KOPT-K1 (cell line): ENCODE results near the gene MT1X.
"Not testable (repeated sequence)": the region's sequence is repeated elsewhere in the genome, so short reads cannot be mapped to it uniquely, and the experiment has no call there.

Source experiments
- H3K27ac ChIP-seq: fragments of 200-600 bp; sonication (generic); 2 replicates; pipeline ENCODE4 v1.5.1; 2016; ENCODE audit warnings: antibody characterized with exemption, mild to moderate bottlenecking, low read depth, low read length; ENCODE audit not compliant: poor library complexity, severe bottlenecking
- H3K36me3 ChIP-seq: fragments of 200-600 bp; sonication (generic); 2 replicates; pipeline ENCODE4 v1.5.1; 2017; ENCODE audit warnings: antibody characterized with exemption, mild to moderate bottlenecking, low read length, moderate library complexity; ENCODE audit not compliant: insufficient read depth
- H3K9me3 ChIP-seq: fragments of 200-600 bp; sonication (generic); 2 replicates; pipeline ENCODE4 v1.5.1; 2017; ENCODE audit warnings: antibody characterized with exemption, low read length, mild to moderate bottlenecking; ENCODE audit not compliant: insufficient read depth, poor library complexity, severe bottlenecking

MT1X gene

DNA sequence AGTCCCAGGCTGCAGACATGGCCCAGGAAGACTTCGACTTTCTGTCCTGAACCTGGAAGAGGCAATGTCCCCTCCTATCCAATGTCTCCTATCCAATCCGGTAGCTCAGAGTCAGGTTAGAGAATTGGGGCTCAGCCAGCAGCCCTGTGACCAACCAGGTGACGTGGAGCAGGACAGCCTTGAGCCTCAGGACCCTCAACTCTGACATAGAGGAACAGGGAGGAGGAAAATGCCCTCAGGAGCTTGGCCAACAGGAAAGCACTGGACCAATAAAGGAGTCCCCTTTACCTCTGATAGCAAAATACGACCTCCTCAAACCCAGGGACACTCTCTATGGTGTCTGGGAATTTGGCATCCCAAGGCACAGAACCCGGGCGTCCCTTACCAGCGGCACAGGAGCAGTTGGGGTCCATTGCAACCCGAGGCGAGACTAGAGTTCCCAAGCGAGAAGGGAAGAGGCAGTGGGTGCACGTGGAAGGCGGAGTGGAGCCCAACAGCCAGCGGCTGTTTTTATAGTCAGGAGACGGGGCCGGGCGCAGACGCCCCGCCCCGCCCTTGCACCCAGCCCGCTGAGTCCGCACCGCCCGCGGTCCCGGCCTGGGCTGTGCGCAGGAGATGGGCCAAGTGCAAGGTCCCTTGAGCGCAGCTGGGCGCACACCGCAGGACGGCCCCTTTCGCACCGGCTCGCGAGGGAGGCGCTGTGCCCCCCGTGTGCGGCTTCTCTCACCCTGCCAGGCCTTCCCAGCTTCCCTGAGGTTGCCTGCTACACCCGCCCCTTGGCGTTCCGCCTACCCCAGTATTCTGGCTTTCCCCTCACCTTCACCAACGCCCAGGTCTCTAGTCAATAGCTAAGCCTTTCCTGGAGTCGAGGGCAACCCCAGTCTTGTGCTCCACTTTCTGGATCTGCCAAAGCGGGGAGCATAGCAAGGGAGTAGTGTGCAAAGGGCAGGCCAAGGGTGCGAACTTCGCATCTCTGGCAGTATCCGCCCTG lies 14.4 kb upstream of the MT1X start, which contains the start of gene MT1G:
Gene MT1G, minus strand, starts transcription at position 485 of the 991 bp plus-strand sequence. Its CDS starts 72 bp downstream, at position 413.
- H3K27ac ChIP-seq: no peak within 1 kb of the TSS
- no peaks in the 10 kb centered on the region for H3K9me3 ChIP-seq

DNA sequence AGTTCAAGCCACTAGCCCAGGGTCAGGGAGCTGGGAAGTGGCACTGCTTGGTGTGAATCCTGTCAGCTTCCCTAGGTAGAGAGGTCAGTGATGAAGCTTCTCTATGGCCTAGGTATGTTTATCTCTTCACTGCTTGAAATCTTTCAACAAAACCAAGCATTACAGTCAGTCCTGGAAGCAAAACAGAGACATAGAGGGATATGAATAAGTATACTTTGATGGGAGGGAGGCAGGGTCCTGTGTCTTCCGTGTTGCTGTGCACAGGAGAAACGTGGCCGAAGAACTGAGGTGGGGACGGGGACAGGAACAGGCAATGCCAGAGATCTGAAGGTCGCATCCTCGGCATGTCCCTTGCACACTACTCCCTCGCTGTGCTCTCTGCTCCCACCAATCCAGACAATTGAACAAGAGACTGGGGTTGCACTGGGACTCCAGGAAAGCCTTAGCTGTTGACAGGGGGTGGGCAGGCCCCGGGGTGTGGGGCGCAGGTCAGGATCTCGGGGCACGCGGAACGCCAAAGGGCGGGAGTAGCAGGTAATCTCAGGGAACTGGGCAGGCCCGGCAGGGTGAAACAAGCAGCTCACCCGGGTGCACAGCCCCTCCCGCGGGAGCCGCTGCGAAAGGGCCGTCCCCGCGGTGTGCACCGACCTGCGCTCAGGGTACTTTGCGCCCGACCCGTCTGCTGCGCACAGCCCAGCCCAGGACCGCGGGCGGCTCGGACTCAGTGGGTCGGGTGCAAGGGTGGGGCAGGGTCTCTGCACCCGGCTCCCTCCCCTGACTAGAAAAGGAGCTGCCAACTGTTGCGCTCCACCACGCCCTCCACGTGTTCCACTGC lies 13.0 kb upstream of the MT1X start, which contains the start of gene MT1H:
Gene MT1H, plus strand, starts transcription at position 810 of the 835 bp plus-strand sequence. CDS start 71 bp downstream, outside the sequence.
- Histone ChIP-seq H3K36me3 (no peaks in the 10 kb centered on the region), H3K27ac (no peak within 1 kb of the TSS), H3K9me3 (no peaks in the 10 kb centered on the region)

More for the DNA sequence above, 14.4 kb upstream of the MT1X start, which contains the start of gene MT1G:
- no peaks in the 10 kb centered on the region for H3K36me3 ChIP-seq

DNA sequence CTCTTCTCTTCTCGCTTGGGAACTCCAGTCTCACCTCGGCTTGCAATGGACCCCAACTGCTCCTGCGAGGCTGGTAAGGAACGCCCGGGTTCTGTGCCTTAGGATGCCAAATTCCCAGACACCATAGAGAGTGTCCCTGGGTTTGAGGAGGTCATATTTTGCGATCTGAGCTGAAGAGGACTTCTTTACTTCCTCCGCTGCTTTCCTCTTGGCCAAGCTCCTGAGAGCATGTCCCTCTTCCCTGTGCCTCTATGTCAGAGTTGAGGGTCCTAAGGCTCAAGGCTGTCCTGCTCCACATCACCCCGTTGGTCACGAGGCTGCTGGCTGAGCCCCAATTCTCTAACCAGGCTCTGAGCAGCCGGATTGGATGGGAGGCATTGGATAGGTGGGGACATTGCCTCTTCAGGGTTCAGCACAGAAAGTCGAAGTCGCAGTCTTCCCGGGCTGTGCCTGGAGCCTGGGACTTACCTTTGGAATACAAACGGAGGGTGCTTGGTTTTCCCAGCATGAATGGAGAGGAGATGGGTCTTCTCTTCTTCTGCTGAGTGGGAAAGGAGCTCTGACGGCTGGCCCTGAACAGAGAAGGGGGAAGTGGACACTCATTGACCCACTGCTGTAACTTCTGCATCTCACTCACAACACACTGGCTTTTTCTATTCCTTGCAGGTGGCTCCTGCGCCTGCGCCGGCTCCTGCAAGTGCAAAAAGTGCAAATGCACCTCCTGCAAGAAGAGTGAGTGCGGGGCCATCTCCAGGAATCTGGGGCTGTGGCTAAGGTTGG lies 12.2 kb upstream of the MT1X start:
- Histone ChIP-seq H3K36me3 (no peaks in the 10 kb centered on the region), H3K9me3 (no peaks in the 10 kb centered on the region), H3K27ac (no peak overlapping the region)

DNA sequence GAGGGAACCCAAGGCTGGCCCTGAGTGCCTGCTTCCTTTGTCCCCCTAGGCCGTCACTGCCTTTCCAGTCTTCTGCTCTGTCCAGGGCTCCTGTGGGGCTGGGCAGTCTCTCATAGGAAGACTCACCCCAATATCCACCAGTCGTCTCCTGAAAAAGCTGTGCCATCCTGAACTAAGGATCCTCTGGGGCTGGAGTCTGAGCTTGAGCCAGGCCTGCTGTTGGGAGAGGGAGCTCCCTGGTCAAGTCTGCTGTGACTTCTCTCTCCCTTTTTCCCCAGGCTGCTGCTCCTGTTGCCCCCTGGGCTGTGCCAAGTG lies 11.7 kb upstream of the MT1X start:
- Histone ChIP-seq H3K36me3 (no peaks in the 10 kb centered on the region), H3K27ac (no peak overlapping the region), H3K9me3 (no peaks in the 10 kb centered on the region)

DNA sequence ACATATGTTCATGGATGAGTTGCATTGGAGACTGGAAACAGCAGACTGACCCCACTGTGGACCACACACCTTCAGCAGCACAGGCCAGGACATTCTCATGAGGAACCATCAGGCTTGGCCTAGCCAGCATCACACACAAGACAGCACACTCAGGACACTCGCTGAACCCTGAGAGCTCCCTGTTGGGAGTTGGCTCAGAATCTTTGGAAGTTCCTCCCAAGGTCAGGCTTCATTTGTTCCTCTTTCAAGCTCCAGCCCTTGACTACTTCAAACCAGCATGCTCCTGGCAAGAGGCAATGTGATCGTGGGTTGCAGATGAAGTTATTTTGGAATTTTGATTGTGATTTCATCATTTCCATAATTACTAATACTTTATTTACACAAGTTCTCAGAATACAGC lies 10.6 kb upstream of the MT1X start:
- not testable (repeated sequence) for H3K36me3 ChIP-seq, H3K27ac ChIP-seq

DNA sequence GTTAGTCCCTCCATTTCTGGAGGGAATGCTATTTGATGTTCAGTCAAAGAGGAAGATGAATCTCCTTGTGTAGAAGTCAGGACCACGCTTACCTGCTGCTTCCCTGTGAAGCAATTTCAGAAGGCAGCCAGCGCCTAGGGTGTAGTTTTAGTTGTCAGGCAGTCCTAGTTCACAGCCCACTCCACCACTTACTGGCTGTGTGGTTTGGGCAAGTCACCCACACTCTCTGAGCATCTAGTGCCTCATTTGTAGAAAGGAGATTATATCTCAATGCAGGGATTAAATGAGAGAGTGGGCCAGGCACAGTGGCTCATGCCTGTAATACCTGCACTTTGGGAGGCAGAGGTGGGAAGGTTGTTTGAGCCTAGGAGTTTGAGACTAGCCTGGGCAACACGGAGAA lies 10.1 kb upstream of the MT1X start:
- not testable (repeated sequence) for H3K36me3 ChIP-seq, H3K9me3 ChIP-seq, H3K27ac ChIP-seq

More for the DNA sequence above, 10.6 kb upstream of the MT1X start:
- not testable (repeated sequence) for H3K9me3 ChIP-seq

DNA sequence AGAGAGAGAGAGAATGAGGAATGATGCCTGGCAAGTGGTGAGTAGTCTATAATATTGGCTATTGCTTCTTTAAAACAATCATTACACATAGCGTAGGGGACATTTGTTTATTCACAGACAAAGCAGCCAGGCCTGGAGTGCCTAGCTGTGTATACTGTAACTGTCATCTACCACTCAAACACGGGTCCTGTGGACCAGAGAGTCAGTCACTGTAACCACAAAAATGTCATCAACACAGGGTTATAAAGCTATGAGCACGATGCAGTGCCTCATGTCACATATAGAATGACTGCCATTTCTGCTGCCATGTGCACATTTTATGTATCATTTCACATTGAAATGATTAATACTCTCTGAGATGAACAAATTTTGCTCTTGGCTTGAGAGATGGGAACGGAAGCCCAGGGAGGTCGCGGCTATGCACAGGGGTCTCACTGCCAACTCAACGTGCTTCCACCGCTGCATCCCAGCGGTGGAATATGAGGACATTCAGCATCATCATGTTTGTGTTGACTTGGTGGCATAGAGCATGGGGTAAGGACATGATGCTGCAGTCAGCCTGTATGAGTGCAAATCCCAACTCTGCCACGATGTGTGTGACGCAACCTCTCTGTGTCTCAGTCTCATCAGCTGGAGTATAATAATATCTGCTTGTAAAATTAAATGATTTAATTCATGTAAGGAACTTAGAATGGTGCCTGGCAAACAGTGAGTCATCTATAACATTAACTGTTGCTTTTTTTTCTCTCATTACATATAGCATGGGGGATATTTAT lies 9.3 kb upstream of the MT1X start:
- Histone ChIP-seq H3K9me3 (no peaks in the 10 kb centered on the region), H3K36me3 (no peaks in the 10 kb centered on the region), H3K27ac (no peak overlapping the region)

DNA sequence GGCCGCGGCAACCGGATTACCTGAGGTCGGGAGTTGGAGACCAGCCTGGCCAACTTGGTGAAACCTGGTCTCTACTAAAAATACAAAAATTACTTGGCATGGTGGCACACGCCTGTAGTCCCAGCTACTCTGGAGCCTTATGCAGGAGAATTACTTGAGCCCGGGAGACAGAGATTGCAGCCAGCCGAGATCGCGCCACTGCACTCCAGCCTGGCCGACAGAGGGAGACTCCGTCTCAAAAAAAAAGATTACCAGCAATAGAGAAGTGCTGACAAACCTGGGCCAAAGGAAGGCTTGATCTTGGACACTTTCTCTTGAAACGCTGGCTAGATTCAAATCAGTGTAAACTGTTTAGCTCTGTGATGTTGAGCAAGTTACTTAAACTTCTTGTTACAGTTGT lies 8.3 kb upstream of the MT1X start:
- H3K27ac ChIP-seq: no peak overlapping the region
- H3K36me3 ChIP-seq: no peaks in the 10 kb centered on the region
- H3K9me3 ChIP-seq: no peaks in the 10 kb centered on the region

DNA sequence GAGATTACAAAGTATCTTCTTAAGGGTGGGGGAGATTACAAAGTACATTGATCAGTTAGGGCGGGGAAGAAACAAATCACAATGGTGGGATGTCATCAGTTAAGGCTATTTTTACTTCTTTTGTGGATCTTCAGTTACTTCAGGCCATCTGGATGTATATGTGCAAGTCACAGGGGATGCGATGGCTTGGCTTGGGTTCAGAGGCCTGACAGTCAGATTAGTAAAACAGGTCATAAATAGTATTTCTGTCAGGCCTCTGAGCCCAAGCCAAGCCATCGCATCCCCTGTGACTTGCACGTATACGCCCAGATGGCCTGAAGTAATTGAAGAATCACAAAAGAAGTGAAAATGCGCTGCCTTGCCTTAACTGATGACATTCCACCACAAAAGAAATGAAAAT lies 7.7 kb upstream of the MT1X start:
- not testable (repeated sequence) for H3K9me3 ChIP-seq, H3K27ac ChIP-seq

DNA sequence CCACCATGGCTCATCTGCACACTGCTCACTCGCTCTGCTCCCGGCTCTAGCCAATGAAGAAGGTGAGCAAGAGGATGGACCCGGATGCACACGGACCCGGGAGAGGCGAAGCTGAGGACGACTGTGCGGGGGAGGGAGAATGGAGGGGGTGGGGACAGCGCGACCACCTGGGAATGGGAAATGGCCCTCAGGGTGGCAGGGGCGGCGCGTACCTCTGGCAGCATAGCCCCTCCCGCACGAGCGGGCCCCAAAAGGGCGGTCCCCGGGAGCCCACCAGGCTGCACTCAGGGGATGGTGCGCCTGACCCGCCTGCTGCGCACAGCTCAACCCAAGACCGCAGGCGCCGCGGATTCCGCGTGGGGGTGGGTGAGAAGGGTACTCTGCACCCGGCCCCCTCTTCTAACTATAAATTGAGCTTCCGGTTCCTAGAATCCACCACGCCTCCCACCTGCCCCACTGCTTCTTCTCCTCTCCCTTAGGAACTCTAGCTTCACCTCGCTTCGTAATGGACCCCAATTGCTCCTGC lies 6.5 kb upstream of the MT1X start:
- no peaks in the 10 kb centered on the region for H3K36me3 ChIP-seq
- H3K9me3 ChIP-seq: no peaks in the 10 kb centered on the region
- H3K27ac ChIP-seq: no peak overlapping the region

More for the DNA sequence above, 7.7 kb upstream of the MT1X start:
- H3K36me3 ChIP-seq: not testable (repeated sequence)

DNA sequence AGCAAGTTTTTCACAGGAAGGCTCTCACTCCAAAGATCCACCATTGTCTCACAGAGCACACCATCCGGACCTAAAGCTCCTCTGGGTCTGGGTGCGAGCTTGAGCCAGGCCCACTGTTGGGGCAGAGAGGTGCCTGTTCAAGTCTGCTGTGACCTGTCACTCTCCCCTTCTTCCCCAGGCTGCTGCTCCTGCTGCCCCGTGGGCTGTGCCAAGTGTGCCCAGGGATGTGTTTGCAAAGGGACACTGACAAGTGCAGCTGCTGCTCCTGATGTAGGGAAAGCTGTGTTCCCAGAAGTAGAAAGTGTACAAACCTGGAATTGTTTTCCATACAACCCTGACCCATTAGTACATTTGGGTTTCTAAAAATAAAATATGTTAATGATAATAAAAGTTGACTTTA lies 4.8 kb upstream of the MT1X start:
- no peaks in the 10 kb centered on the region for H3K9me3 ChIP-seq
- H3K36me3 ChIP-seq: no peaks in the 10 kb centered on the region
- no peak overlapping the region for H3K27ac ChIP-seq

DNA sequence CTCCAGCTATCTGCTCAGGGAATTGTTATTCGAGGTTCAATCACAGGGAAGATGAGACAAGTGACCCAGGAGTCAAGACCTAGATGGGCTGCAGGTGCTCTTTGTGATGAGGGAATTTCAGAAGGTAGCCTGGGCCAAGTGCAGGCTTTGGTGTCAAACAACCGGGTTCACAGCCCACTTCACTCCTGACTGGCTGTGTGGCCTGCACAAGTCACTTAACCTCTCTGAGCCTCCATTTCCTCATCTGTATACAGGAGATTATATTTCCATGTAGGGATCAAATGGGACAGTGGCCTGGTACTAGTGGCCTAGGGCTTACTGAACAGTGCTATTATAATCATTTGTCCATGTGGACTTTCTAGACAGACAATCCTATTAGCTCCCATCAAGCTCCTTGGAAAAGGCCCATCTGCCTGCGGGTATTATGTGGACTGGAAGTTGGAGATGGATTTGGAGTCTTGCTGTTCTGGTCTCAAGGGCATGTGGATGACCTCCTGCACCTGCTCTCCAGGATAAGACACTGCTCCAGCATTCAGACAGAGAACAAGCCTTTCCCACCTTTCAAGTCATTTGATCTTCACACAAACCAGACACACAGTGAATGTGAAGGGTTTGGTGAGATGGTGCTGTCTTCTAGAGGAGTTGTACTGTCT lies 3.1 kb upstream of the MT1X start:
- Histone ChIP-seq H3K36me3 (no peaks in the 10 kb centered on the region), H3K27ac (no peak overlapping the region), H3K9me3 (no peaks in the 10 kb centered on the region)

DNA sequence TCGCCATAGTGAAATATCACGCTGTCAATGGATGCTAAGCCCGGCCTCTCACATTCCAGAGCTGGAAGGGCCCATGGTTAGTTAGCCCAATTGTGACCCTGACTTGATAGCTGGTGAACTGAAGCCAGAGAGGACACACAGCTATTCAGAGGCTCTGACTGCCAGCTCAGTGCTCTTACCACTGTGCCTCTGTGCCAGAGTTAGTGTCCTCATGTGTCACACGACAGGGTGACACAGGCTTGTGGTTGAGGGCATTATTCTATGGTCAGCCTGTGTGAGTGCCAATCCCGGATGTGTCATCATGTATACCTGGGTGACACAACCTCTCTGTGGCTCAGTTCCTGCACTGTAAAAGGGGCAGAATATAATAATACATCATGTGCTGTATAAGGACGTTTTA lies 2.5 kb upstream of the MT1X start:
- Histone ChIP-seq H3K36me3 (no peaks in the 10 kb centered on the region), H3K9me3 (no peaks in the 10 kb centered on the region), H3K27ac (no peak overlapping the region)
